Stimulated activated CD4-positive, alpha-beta T cell treated with anti-CD3 and anti-CD28 coated beads, Interleukin-4, amount 100 ng/mL, for 24 hours (primary cell): ENCODE data around the gene TM9SF1.
"Not testable (repeated sequence)": the region's sequence is repeated elsewhere in the genome, so short reads cannot be mapped to it uniquely, and the experiment has no call there.

Experiments used
- DNase-seq: peaks from one replicate; pipeline ENCODE4 v3.0.0-alpha.2; 2020

TM9SF1 gene

GRCh38 chr14:24224618-24225071 lies 29.4 kb upstream of the TM9SF1 start:
- no peak for DNase-seq

- DNase-seq, result not testable (repeated sequence)
These were observed 27.7 kb upstream of the TM9SF1 start for GRCh38 chr14:24222987-24223386.

- no peak for DNase-seq
These were observed 24.3 kb upstream of the TM9SF1 start for GRCh38 chr14:24219521-24219920.

- DNase-seq, result no peak
These were observed 23.8 kb upstream of the TM9SF1 start for GRCh38 chr14:24219080-24219479.

GRCh38 chr14:24216876-24217275 lies 21.6 kb upstream of the TM9SF1 start:
- not testable (repeated sequence) for DNase-seq

GRCh38 chr14:24216345-24216699 lies 21.1 kb upstream of the TM9SF1 start:
- DNase-seq, result no peak

- DNase-seq, result peak; percentile 84
These were observed 20.5 kb upstream of the TM9SF1 start, which contains the start of gene MDP1 for GRCh38 chr14:24215495-24216344. Gene MDP1 (minus strand): TSS chr14:24216066. CDS start chr14:24215955, 111 bp downstream.

- no peak for DNase-seq
These were observed 18.8 kb upstream of the TM9SF1 start for GRCh38 chr14:24213866-24214662.

- DNase-seq, result peak; percentile 98
These were observed 18.0 kb upstream of the TM9SF1 start, which contains the start of gene CHMP4A for GRCh38 chr14:24212924-24213865. Gene CHMP4A (minus strand): TSS chr14:24213488. CDS start chr14:24213439, 49 bp downstream.

- DNase-seq, result no peak
These were observed 16.1 kb upstream of the TM9SF1 start for GRCh38 chr14:24211311-24211710.

- DNase-seq, result no peak
These were observed 12.4 kb upstream of the TM9SF1 start for GRCh38 chr14:24207625-24208024.

- DNase-seq, result no peak
These were observed 11.9 kb upstream of the TM9SF1 start for GRCh38 chr14:24207104-24207551.

- no peak for DNase-seq
These were observed 11.2 kb upstream of the TM9SF1 start for GRCh38 chr14:24206260-24207103.

GRCh38 chr14:24204163-24205146 lies 9.2 kb upstream of the TM9SF1 start:
- no peak for DNase-seq

GRCh38 chr14:24203249-24203886 lies 8.1 kb upstream of the TM9SF1 start:
- not testable (repeated sequence) for DNase-seq

- DNase-seq, result not testable (repeated sequence)
These were observed 7.3 kb upstream of the TM9SF1 start for GRCh38 chr14:24202538-24202937.

- no peak for DNase-seq
These were observed 3.7 kb upstream of the TM9SF1 start for GRCh38 chr14:24198814-24199524.

- DNase-seq, result no peak
These were observed 1.8 kb upstream of the TM9SF1 start for GRCh38 chr14:24197056-24197450.
